Measurements from ENCODE around the gene SNTB2. TPM values are rescaled to one million over a fixed set of nuclear protein-coding genes. Genes with fewer than 3 reads are reported as not detected.

SNTB2 gene
- polyA plus RNA-seq, 3 donors, result 11.5 to 13.2 (median 12.9) TPM

DNA sequence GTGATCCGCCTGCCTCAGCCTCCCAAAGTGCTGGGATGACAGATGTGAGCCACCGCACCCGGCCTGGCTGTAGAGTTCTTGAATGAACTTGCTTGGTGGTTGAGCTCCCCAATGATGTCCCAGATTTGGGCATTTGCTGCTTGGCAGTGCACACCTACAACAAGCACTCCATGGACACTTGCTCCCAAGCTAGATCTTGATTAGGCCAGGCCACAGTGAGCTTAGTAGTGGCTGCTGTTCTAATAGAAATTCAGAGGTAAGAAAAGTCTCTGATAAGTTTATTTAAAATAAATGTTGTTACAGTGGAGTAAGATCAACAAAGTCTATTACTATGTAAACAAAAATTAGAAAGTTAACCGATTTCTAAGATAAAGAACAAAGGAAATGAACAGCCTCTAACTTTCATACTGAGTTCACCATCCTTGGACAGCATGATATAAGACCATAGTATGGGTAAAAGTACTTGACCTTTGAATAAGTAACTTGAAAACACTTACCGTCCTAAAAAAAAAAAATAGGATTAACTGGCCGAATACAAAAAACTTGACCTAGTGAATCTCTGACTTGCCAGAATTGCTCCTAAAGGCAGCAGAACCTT lies 163.7 kb downstream of the SNTB2 start:
- DNase-seq (ENCODE audit: extremely low read depth in 1 of 11, low read depth in 9 of 11, low spot score in 4 of 11), result no peak

DNA sequence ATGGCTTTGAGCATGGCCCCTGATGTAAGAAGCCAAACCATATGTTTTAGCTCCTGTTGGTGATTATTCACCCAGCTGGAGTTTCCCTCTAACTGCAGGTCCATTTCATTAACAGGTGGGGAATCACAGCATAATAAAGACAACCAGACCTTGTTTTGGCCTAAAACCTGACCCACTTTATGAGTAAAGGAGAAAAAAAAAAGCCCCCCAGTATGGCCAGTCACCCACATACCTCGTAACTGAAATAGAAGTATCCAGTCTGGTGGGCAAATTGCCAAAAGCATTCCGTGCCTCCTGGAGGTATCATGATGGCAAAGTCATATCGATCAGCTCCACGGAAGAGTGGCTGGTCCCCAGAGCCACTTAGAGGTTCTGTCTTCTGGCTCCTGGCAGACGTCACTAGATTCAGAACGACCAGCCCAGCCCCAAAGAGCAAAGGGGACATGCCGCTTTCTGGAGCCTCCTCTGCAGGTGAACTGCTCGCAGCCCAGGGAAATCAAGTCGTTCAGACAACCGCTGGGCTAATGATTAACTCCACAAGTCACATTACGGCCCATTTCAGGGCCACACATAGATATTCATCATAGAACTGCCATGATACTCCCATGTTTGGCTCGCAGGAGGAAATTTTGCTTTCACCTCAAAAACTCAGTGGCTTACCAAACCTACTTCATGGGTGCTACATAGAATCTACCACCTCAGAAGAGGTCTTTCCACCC lies 164.5 kb downstream of the SNTB2 start, which contains the start of gene TMED6:
TMED6 (minus strand) TSS at position 478 of the 719 bp plus-strand sequence; CDS start at position 445, 33 bp downstream.
- peak in 2 of 11 donors; percentile 22 to 29 for DNase-seq (ENCODE audit: extremely low read depth in 1 of 11, low read depth in 9 of 11, low spot score in 4 of 11)

Other genes starting within 250 kb of the SNTB2 start
- gene HAS3, start 81.5 kb upstream of the SNTB2 start, polyA plus RNA-seq (ENCODE audit: insufficient read length in 3 of 3), result 1 to 10 TPM; 2.9 to 4.1 (median 3.1) TPM
- 100 to 1,000 TPM; 143 to 177 (median 160) TPM for gene CHTF8, start 54.6 kb upstream of the SNTB2 start, polyA plus RNA-seq (ENCODE audit: insufficient read length in 3 of 3)
- gene UTP4, start 54.5 kb upstream of the SNTB2 start, polyA plus RNA-seq (ENCODE audit: insufficient read length in 3 of 3), result 10 to 100 TPM; 57.3 to 69.2 (median 59.6) TPM
- 10 to 100 TPM; 43.1 to 52.5 (median 47.6) TPM for gene VPS4A, start 124.2 kb downstream of the SNTB2 start, polyA plus RNA-seq (ENCODE audit: insufficient read length in 3 of 3)
- 1 to 10 TPM; 3.6 to 7.6 (median 5.6) TPM for gene PDF, start 143.4 kb downstream of the SNTB2 start, polyA plus RNA-seq (ENCODE audit: insufficient read length in 3 of 3)
- gene COG8, start 152.4 kb downstream of the SNTB2 start, polyA plus RNA-seq (ENCODE audit: insufficient read length in 3 of 3), result 10 to 100 TPM; 31.8 to 35.8 (median 32.8) TPM
- 10 to 100 TPM; 29.5 to 39.7 (median 33.1) TPM for gene NIP7, start 152.6 kb downstream of the SNTB2 start, polyA plus RNA-seq (ENCODE audit: insufficient read length in 3 of 3)
- gene TMED6, start 164.6 kb downstream of the SNTB2 start, polyA plus RNA-seq (ENCODE audit: insufficient read length in 3 of 3), result 1 to 10 TPM; 2.7 to 3.9 (median 3.0) TPM
- 10 to 100 TPM; 43.3 to 47.6 (median 44.9) TPM for gene TERF2, start 198.8 kb downstream of the SNTB2 start, polyA plus RNA-seq (ENCODE audit: insufficient read length in 3 of 3)
- gene CYB5B, start 237.5 kb downstream of the SNTB2 start, polyA plus RNA-seq (ENCODE audit: insufficient read length in 3 of 3), result 100 to 1,000 TPM; 132 to 150 (median 141) TPM